Activated naive CD8-positive, alpha-beta T cell treated with anti-CD3 and anti-CD28 coated beads, Interleukin-2, amount 50 U/mL, for 16 hours (primary cell): ENCODE measurements around the gene REM2.
"Not testable (repeated sequence)": the region's sequence is repeated elsewhere in the genome, so short reads cannot be mapped to it uniquely, and the experiment has no call there.

Source experiments
- DNase-seq: peaks from one replicate; pipeline ENCODE4 v3.0.0-alpha.2; 2020; ENCODE audit warnings: low read depth, low spot score

Gene REM2

GRCh38 chr14:22848351-22849164, 34.5 kb upstream of the REM2 start:
- DNase-seq = no peak

- no peak for DNase-seq
Observed at GRCh38 chr14:22849212-22849819, 33.7 kb upstream of the REM2 start.

- no peak for DNase-seq
Observed at GRCh38 chr14:22850944-22851764, 31.9 kb upstream of the REM2 start.

- DNase-seq = not testable (repeated sequence)
Observed at GRCh38 chr14:22852178-22852577, 30.8 kb upstream of the REM2 start.

- DNase-seq = no peak
Observed at GRCh38 chr14:22852599-22852939, 30.5 kb upstream of the REM2 start.

- DNase-seq = peak; percentile 88
Observed at GRCh38 chr14:22852940-22853767, 29.9 kb upstream of the REM2 start.

- DNase-seq = not testable (repeated sequence)
Observed at GRCh38 chr14:22854296-22854695, 28.7 kb upstream of the REM2 start.

- DNase-seq = no peak
Observed at GRCh38 chr14:22854963-22855724, 27.9 kb upstream of the REM2 start.

GRCh38 chr14:22856428-22856827, 26.6 kb upstream of the REM2 start:
- DNase-seq = no peak

GRCh38 chr14:22860377-22860776, 22.6 kb upstream of the REM2 start:
- DNase-seq = not testable (repeated sequence)

GRCh38 chr14:22861651-22862050, 21.4 kb upstream of the REM2 start:
- DNase-seq = no peak

GRCh38 chr14:22864979-22865378, 18.0 kb upstream of the REM2 start:
- no peak for DNase-seq

GRCh38 chr14:22865424-22866405, 17.3 kb upstream of the REM2 start:
- DNase-seq = no peak

GRCh38 chr14:22866874-22867273, 16.1 kb upstream of the REM2 start:
- DNase-seq = no peak

- no peak for DNase-seq
Observed at GRCh38 chr14:22870811-22871223, 12.2 kb upstream of the REM2 start.

- DNase-seq = peak; percentile 46
Observed at GRCh38 chr14:22871224-22872032, 11.6 kb upstream of the REM2 start, which contains the start of gene LRP10. Gene LRP10 (plus strand): TSS chr14:22871740. CDS start chr14:22872304, 564 bp downstream.

- peak; percentile 42 for DNase-seq
Observed at GRCh38 chr14:22872033-22872832, 10.8 kb upstream of the REM2 start.
